HT1080 (cell line): ENCODE results near the gene FBXL13. TPM values are rescaled to one million over a fixed set of nuclear protein-coding genes. Genes with fewer than 3 reads are reported as not detected.
"Not testable (repeated sequence)": the region's sequence is repeated elsewhere in the genome, so short reads cannot be mapped to it uniquely, and the experiment has no call there.

Experiments
- DNase-seq: peaks from one replicate; pipeline ENCODE4 v3.0.0-alpha.2; 2015; ENCODE audit warnings: low read depth
- total RNA-seq: library from RNA; depleted of rRNA; stranded (reverse); fragments of >200 nt; shearing (Covaris generic); gene quantifications from 2 replicates; pipeline ENCODE4 v1.2.3, GENCODE V29; 2014

Gene FBXL13
- total RNA-seq, 1 experiment from 2014 or later, result 0.56 TPM

GRCh38 chr7:102829075-102829474 lies 245.5 kb downstream of the FBXL13 start:
- no peak for DNase-seq

GRCh38 chr7:102828286-102828685 lies 246.3 kb downstream of the FBXL13 start:
- DNase-seq, result no peak

GRCh38 chr7:102823390-102824119 lies 251.0 kb downstream of the FBXL13 start:
- DNase-seq, result no peak

GRCh38 chr7:102821994-102822747 lies 252.4 kb downstream of the FBXL13 start:
- DNase-seq, result no peak

GRCh38 chr7:102819151-102819550 lies 255.4 kb downstream of the FBXL13 start:
- no peak for DNase-seq

- no peak for DNase-seq
These were observed 256.7 kb downstream of the FBXL13 start for GRCh38 chr7:102817616-102818573.

- peak; percentile 80 for DNase-seq
These were observed 260.5 kb downstream of the FBXL13 start for GRCh38 chr7:102814025-102814471.

GRCh38 chr7:102813191-102814024 lies 261.2 kb downstream of the FBXL13 start:
- no peak for DNase-seq

GRCh38 chr7:102811942-102812678 lies 262.5 kb downstream of the FBXL13 start:
- DNase-seq, result no peak

GRCh38 chr7:102810916-102811315 lies 263.7 kb downstream of the FBXL13 start:
- DNase-seq, result no peak

- DNase-seq, result no peak
These were observed 268.0 kb downstream of the FBXL13 start for GRCh38 chr7:102806613-102807012.

- peak; percentile 32 for DNase-seq
These were observed 278.5 kb downstream of the FBXL13 start for GRCh38 chr7:102795987-102796595.

GRCh38 chr7:102794567-102794966 lies 280.0 kb downstream of the FBXL13 start:
- not testable (repeated sequence) for DNase-seq

- not testable (repeated sequence) for DNase-seq
These were observed 282.8 kb downstream of the FBXL13 start for GRCh38 chr7:102791831-102792230.

GRCh38 chr7:102791367-102791766 lies 283.2 kb downstream of the FBXL13 start:
- DNase-seq, result not testable (repeated sequence)

GRCh38 chr7:102790364-102791100 lies 284.1 kb downstream of the FBXL13 start:
- not testable (repeated sequence) for DNase-seq

GRCh38 chr7:102788770-102789169 lies 285.8 kb downstream of the FBXL13 start:
- not testable (repeated sequence) for DNase-seq

- DNase-seq, result not testable (repeated sequence)
These were observed 293.7 kb downstream of the FBXL13 start for GRCh38 chr7:102780926-102781325.

GRCh38 chr7:102778663-102779062 lies 295.9 kb downstream of the FBXL13 start:
- not testable (repeated sequence) for DNase-seq
